ENCODE data around the gene PQBP1. TPM values are rescaled to one million over a fixed set of nuclear protein-coding genes. Genes with fewer than 3 reads are reported as not detected.

Gene PQBP1
- polyA plus RNA-seq, 1 donor (not counting 4 experiments of a cell fraction or from before 2014, with no cell fraction given) = 79.0 TPM

DNA sequence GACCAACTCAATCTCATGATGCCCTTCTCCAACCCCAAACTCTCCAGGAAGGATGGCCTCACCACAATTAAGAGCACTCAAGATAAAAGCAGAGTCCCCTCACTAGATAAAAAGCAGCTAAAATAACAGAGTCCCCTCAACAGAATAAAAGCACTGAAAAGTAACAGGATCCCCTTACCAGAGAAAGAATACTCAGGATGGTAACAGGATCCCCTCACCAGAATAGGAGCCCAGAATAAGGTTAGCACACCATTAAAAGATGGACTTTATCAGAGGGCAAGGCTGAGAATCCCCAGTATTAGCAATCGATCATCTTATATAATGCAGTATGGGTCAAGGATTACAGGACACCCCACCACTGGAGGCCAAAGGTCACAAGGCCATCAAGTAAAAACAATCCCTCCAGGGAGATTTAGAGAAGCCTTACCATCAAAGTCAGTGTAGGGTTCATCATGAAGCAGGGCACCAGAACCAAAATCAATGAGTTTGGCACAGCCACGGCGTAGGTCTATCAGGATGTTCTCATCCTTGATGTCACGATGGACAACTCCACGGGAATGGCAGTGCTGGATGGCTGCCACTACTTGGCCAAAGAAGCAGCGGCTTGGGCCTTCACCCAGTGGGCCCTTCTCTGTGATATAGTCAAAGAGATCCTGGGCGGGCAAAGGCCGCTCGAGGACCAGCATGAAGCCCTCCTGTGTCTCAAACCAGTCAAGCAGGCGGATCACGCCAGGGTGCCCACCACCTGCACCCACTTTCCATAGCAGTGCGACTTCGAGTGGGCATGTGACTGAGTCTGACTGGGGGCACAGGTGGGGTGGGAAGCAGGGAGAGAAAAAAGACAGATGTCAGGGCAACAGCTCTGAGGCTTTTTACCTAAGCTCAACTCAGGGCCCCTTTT lies 17.1 kb downstream of the PQBP1 start:
- H3K9me3 ChIP-seq (ENCODE audit: control insufficient read depth, low read depth, low read length) = peaks cover 2% of the 10 kb centered on the region
- DNase-seq (ENCODE audit: low read depth, low spot score) (no peak), FAIRE-seq (no peak)
- H4K20me1 ChIP-seq (ENCODE audit: control insufficient read depth, extremely low read depth, insufficient read depth, low read length) = no peaks in the 10 kb centered on the region
- dilution Hi-C loops (cut with MboI; ENCODE audit: extremely low pct_ligation_motif_present, low sequenced_read_pairs) = no loop called here
- H3K4me1 ChIP-seq (ENCODE audit: control insufficient read depth, extremely low read depth, insufficient read depth, low read length) = peaks cover 19% of the 10 kb centered on the region
- H3K27me3 ChIP-seq (ENCODE audit: control insufficient read depth, extremely low read depth, insufficient read depth, low read length) = no peaks in the 10 kb centered on the region
- no peak overlapping the region for H3K4me2 ChIP-seq (ENCODE audit: control insufficient read depth, extremely low read depth, insufficient read depth, low read depth, low read length)
- H2AFZ ChIP-seq (ENCODE audit: control insufficient read depth, low read length) = no peak overlapping the region
- H3K27ac ChIP-seq (ENCODE audit: control insufficient read depth, insufficient read depth, low read length) = no peak overlapping the region
- H3K9ac ChIP-seq (ENCODE audit: control insufficient read depth, extremely low read depth, insufficient read depth, low read length) = no peak overlapping the region
- H3K9me1 ChIP-seq (ENCODE audit: control insufficient read depth, extremely low read depth, insufficient read depth, low read length) = no peaks in the 10 kb centered on the region
- H3K79me2 ChIP-seq (ENCODE audit: control insufficient read depth, insufficient read depth, low read length) = peaks cover 33% of the 10 kb centered on the region
- no peak overlapping the region for H3K4me3 ChIP-seq (ENCODE audit: control insufficient read depth in 2 of 3, extremely low read depth in 1 of 3, insufficient read depth in 2 of 3, low read depth in 1 of 3, low read length in 3 of 3)
- no peak for TF ChIP-seq EZH2 (IDR thresholded peaks at IDR 0.05; ENCODE audit: low read length)
- TF ChIP-seq, protein P1, sequence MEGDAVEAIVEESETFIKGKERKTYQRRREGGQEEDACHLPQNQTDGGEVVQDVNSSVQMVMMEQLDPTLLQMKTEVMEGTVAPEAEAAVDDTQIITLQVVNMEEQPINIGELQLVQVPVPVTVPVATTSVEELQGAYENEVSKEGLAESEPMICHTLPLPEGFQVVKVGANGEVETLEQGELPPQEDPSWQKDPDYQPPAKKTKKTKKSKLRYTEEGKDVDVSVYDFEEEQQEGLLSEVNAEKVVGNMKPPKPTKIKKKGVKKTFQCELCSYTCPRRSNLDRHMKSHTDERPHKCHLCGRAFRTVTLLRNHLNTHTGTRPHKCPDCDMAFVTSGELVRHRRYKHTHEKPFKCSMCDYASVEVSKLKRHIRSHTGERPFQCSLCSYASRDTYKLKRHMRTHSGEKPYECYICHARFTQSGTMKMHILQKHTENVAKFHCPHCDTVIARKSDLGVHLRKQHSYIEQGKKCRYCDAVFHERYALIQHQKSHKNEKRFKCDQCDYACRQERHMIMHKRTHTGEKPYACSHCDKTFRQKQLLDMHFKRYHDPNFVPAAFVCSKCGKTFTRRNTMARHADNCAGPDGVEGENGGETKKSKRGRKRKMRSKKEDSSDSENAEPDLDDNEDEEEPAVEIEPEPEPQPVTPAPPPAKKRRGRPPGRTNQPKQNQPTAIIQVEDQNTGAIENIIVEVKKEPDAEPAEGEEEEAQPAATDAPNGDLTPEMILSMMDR (optimal IDR thresholded peaks at IDR 0.05 in 1 of 3, IDR thresholded peaks at IDR 0.05 in 1 of 3, conservative IDR thresholded peaks at IDR 0.05 in 1 of 3; ENCODE audit: extremely low read depth in 1 of 3, insufficient read depth in 2 of 3, low read length in 3 of 3) = no peak
- H3K36me3 ChIP-seq (ENCODE audit: control insufficient read depth in 2 of 2, extremely low read depth in 1 of 2, insufficient read depth in 2 of 2, low read length in 2 of 2) = peaks cover 0 to 7% of the 10 kb centered on the region in 2 experiments

DNA sequence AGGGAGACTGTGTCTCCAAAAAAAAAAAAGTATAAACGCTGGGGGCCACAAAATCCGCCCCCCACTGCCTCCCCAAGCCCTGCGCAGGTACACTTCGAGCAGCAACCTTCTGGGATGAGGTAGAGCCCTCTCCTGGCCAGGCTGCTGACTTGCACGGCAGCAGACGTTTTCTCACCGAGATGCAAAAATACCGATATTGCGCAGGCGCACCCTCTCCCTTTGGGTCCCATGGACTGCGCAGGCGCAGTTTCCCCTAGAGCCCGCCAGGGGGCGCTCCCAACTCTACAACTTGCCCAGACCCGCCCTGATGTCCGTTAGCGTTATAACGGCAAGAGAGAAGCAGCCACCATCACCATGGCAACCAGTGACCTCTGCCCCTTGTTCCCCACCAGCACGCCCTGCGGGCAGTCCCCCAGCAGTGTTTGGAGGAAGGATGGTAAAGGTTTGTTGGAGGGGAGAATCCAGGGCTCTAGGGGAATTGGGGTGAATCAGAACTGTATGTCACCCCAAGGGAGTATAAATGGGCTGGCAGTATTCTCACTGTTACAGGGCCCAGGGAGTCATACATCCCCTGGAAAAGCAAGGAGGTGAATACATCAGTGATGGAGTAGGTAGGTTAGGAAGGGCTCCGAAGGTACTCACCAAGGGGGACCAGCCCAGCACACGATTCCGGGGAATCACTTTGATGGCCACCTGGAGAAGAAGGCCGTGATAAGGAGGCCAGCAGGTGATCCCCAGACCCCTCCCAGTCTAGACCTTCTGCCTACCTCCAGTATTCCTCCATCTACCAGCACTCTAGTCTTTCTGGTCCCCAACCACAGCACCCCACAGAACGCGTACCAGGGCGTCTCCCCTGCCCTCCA lies 19.6 kb downstream of the PQBP1 start:
- Histone ChIP-seq H3K9ac (ENCODE audit: control insufficient read depth, extremely low read depth, insufficient read depth, low read length) (peak overlapping the region; percentile 80), H3K79me2 (ENCODE audit: control insufficient read depth, insufficient read depth, low read length) (peaks cover 17% of the 10 kb centered on the region), H3K9me3 (ENCODE audit: control insufficient read depth, low read depth, low read length) (no peaks in the 10 kb centered on the region), H3K27ac (ENCODE audit: control insufficient read depth, insufficient read depth, low read length) (peak overlapping the region; percentile 36), H3K9me1 (ENCODE audit: control insufficient read depth, extremely low read depth, insufficient read depth, low read length) (no peaks in the 10 kb centered on the region), H3K4me3 (ENCODE audit: control insufficient read depth in 2 of 3, extremely low read depth in 1 of 3, insufficient read depth in 2 of 3, low read depth in 1 of 3, low read length in 3 of 3) (peak overlapping the region; percentile 48 to 64 (median 62)), H3K4me2 (ENCODE audit: control insufficient read depth, extremely low read depth, insufficient read depth, low read depth, low read length) (peak overlapping the region; percentile 87), H4K20me1 (ENCODE audit: control insufficient read depth, extremely low read depth, insufficient read depth, low read length) (no peaks in the 10 kb centered on the region), H2AFZ (ENCODE audit: control insufficient read depth, low read length) (no peak overlapping the region), H3K27me3 (ENCODE audit: control insufficient read depth, extremely low read depth, insufficient read depth, low read length) (no peaks in the 10 kb centered on the region), H3K36me3 (ENCODE audit: control insufficient read depth in 2 of 2, extremely low read depth in 1 of 2, insufficient read depth in 2 of 2, low read length in 2 of 2) (peaks cover 0 to 7% of the 10 kb centered on the region in 2 experiments), H3K4me1 (ENCODE audit: control insufficient read depth, extremely low read depth, insufficient read depth, low read length) (peaks cover 20% of the 10 kb centered on the region)
- TF ChIP-seq, protein P1 (optimal IDR thresholded peaks at IDR 0.05 in 1 of 3, IDR thresholded peaks at IDR 0.05 in 1 of 3, conservative IDR thresholded peaks at IDR 0.05 in 1 of 3; ENCODE audit: extremely low read depth in 1 of 3, insufficient read depth in 2 of 3, low read length in 3 of 3) = peak in 2 of 3 experiments; percentile 92 to 94
- TF ChIP-seq EZH2 (IDR thresholded peaks at IDR 0.05; ENCODE audit: low read length) = no peak
- dilution Hi-C loops (cut with MboI; ENCODE audit: extremely low pct_ligation_motif_present, low sequenced_read_pairs) = no loop called here
- no peak for DNase-seq (ENCODE audit: low read depth, low spot score)
- FAIRE-seq = peak; percentile 74

Measured in keratinocyte (primary cell).